HG03342 (cell line): Measurements from ENCODE around the gene DAPK1.

ENCODE experiments used
- ATAC-seq: cut with Tn5 transposase; IDR thresholded peaks from one replicate; pipeline ENCODE4 v1.9.1; 2021; ENCODE audit warnings: mild to moderate bottlenecking, moderate library complexity; ENCODE audit not compliant: unreplicated experiment

DAPK1 gene

DNA sequence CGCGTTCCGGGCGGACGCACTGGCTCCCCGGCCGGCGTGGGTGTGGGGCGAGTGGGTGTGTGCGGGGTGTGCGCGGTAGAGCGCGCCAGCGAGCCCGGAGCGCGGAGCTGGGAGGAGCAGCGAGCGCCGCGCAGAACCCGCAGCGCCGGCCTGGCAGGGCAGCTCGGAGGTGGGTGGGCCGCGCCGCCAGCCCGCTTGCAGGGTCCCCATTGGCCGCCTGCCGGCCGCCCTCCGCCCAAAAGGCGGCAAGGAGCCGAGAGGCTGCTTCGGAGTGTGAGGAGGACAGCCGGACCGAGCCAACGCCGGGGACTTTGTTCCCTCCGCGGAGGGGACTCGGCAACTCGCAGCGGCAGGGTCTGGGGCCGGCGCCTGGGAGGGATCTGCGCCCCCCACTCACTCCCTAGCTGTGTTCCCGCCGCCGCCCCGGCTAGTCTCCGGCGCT, at the start of gene DAPK1:
DAPK1 (plus strand) TSS at position 264 of the 442 bp plus-strand sequence. CDS start 1,211 bp downstream, outside the sequence.
- peak; percentile 42 for ATAC-seq

DNA sequence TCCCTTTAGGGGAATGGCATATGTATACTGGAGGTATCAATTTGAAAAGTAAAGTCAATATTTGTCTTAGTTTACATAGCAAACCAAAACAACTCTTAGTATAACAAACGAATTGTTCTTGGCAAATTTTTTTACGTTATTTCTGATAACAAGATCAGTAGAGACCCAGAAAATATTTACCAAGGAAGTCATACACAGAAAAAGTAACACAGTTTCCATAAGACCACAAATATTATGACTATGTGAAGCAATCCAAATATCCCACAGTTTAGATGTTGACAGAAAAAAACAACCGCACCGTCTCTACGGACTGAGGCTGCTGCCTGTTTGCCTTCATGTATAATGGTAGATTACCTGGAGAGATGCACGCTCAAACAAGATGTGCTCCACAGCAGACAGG, 46.5 kb upstream of the DAPK1 start:
- no peak for ATAC-seq

DNA sequence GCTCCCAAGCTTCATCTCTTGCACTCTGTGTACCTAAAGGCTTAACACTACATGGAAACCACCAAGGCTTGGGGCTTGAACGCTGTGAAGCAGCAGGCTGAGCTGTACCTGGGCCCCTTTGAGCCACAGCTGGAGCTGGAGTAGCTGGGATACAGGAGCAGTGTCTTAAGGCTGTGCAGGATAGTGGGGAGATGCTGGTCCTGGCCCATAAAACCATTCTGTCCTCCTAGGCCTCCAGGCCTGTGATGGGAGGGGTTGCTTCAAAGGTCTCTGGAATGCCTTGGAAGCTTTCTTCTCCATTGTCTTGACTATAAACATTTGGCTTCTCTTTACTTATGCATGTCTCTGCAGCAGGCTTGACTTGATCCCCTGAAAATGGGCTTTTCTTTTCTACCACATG, 42.3 kb upstream of the DAPK1 start:
- no peak for ATAC-seq

DNA sequence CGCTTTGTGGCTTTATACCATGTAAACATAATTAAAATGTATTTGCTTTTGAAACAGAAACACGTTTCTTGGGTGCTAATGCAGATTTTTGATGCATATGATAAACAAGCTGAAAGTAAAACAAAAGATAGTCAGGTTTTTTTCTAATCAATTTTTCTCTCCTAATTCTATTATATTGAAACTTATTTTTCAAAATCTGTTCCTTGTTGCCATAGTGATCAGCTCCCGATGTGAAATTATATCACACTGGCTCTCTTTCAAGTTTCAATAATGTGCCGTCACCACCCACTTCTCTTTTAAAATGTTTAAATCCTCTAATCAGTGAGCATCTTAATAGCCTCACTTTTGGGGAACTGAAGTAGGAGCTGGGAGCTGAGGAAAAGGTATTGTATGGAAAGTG, 36.4 kb upstream of the DAPK1 start:
- ATAC-seq = no peak

DNA sequence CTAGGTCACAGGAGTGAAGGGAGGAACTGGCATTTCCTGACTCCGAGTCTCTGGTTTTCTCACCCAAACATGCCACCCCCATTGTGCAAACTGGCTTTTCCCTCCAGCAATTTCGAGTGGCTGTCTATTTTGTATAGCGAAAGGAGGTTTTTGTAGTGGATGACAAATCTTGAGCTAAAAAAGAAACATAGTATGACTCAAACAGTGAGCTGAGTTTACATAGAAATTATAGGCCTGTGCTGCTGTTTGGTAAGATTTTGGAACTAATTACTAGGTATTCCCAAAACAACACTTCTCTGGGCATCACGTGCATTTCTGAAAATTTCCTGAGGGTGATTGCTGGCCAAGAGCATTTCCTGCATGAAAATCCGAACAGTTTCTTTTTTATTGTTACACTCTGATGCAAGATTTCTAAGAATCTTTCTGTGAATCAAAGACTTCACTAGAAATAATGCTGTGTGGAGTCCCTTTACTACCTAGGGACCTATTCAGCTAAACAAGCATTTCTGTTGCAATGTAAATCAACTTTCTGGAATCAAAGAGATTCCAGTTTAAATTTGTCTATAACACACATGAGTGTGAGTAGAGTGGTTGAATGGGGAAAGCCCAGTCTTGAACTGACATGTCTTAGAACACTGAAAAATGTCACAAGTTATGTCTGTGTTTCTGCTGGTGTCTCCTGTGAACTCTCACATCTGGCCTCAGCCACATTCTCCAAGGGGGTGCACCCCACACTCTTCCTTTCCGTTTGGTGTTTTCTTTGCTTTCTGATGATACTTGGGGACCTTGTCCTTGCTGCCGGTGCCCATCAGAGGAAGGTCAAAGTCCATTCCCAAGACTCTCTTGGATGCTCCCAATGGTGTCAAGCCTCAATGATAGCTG, 33.3 kb upstream of the DAPK1 start:
- peak; percentile 60 for ATAC-seq

DNA sequence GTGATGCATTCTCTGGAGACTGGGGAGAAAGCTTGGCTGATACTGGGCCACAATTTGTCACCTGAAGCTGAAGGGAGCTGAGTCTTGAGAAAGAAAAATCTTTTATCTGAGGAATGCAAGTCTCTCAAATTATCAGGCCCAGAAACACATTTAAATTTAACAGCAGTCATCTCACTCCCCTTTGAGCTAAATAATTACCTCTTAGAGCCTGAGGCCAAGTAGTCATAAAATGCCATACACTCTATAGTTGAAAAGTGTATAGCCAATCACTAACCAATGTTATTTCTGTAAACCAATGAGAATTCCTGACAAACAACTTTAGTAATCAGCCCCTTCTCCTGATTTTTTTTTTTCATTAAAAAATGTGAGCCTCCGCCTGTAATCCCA, 32.7 kb upstream of the DAPK1 start:
- no peak for ATAC-seq

DNA sequence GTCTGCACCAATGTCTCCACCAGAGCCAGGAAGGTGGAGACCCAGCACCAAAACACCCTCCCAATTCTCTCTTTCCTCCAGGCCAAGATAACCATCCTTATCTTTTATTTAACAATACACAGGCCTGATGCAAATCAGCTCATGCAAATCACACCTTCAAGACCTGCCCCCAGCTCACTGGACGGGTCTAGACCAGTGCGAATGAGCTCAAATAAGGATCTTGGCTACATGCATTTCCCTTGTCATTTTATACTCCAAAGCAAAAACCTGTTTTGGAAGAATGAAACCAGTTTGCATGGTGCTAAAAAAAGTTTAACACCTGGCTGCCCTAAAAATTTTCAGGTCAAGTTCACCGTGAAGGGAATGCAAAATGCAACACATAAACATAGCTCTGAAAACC, 31.9 kb upstream of the DAPK1 start:
- no peak for ATAC-seq

DNA sequence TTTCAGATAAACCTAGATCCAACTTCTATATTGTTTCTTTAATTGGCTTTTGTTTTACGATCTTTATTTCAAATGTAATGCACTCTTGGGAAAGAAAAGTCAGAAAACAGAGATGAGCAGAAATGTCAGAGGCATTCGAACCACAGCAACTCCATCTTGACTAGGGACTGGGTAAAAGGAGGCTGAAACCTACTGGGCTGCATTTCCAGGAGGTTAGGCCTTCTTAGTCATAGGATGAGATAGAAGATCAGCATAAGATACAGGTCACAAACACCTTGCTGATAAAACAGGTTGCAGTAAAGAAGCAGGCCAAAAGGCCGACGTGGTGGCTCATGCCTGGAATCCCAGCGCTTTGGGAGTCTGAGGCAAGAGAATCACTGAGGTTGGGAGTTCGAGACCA, 30.5 kb upstream of the DAPK1 start:
- no peak for ATAC-seq

DNA sequence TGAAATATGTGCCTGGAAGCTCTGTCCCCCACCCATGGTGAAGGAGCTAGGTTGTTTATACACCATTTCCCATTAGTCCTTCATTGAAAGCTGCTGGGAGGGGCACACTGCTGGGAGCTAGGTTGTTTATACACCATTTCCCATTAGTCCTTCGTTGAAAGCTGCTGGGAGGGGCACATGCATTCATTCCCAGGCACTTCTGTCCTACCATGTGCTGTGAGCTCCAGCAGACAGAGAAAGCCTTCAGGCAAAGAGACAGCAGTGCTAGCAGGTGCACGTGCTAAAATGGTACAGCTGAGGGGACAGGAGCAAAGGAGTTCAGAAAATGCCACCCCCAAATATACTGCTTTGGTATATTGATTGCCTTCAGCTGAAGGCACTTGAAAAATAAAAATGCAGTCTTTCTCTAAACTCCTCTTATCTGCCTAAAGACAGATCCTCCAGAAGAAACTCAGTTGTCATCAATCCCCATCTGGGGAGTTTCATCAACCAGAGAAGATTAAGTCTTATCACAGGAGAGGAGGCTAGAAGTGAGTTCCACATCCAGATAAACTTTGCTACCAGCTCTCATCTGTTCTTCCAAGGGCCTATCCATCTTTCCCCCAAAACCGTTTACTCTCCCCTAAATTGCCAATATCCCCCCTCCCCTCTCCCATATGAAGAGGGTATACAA, 27.7 kb upstream of the DAPK1 start:
- ATAC-seq = no peak

DNA sequence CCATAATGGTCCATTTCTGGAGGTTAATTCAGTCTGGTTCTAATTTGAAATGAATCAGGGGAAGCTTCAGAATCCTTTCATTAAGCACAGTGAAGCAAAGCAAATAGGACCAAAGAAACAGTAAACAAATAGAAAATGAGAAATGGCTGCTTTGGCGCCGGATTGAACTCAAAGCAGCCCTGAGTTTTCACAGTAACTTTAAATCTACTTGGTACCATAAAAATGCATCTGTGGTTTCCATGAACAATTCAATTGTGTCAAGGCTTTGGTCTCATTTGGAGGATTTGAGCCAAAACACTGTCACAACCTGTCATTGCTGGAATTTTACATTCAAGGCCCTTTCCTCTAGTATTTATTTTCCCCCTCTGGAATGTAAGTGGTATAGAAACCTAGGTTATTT, 25.9 kb upstream of the DAPK1 start:
- no peak for ATAC-seq

DNA sequence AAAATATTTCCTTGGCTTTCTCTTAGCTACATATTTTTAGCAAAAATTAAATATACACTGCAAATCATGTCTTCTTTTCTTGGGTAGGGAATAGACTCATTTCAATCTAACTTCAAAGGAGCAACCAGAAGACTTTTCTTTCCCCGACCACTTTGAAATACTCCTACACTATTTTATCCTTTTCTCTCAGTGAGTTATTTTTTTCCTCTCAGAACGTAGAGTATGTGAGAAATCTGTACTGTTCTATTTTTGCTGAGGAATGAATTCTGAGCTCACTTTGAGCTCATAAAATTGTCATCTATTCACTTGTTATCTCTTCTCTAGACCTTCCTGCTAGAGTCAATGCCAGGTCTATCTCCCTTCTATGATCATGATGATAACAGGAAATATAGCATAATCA, 22.2 kb upstream of the DAPK1 start:
- ATAC-seq = no peak

DNA sequence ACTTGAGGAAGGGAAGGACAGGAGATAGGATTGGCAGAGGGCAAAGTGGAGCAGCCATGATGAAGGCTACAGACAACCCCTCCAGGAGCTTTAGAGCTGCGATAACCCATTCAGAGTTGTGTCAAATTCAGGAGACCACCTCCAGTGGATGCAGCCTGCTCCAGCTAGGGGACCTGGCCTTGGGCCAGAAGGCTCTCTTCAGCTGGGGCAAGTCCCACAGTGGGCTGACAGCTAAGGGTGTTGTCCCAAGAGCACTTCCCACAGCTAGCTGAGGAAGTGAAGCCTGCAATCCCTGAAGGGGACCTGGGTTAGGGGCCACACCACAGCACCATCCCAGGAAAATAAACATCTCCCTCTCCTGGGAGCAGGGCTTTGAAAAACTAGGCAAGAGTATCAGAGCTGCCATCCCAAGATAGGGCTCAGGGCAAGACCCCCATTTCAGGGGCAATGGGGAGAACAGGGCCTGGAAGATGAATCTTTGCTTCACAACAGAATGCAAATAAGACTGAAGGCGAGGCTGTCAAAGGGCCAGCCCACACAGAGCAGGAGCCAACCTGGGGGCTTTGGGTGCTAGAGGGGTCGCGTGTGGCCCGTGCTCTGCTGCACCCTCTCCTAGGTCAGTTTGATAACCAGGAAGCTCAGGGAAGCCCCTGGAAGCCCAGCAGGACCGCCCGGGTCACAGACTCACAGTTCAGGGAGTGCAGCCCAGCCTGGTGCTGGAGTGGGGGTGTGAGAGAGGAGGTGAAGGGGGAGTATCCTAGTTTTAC, 19.3 kb upstream of the DAPK1 start:
- ATAC-seq = no peak

DNA sequence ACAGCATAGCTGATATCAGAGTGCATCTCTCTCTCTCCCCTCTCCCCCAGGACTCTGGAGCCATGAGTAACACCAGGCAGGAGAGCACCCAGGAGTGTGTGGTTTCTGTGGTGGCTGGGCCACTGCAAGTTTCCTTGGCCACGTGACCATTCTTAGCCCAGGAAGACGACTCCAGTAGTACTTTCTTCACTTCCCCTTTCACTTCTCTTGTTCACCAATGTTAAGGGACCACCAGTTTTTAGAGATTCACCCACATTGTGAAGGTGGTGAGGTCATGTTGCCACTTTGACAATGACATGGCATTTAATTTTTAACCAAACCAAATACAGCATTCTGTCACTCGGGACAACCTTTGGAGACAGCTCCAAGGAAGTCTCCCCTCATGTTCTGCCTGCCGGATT, 17.9 kb upstream of the DAPK1 start:
- peak; percentile 90 for ATAC-seq

DNA sequence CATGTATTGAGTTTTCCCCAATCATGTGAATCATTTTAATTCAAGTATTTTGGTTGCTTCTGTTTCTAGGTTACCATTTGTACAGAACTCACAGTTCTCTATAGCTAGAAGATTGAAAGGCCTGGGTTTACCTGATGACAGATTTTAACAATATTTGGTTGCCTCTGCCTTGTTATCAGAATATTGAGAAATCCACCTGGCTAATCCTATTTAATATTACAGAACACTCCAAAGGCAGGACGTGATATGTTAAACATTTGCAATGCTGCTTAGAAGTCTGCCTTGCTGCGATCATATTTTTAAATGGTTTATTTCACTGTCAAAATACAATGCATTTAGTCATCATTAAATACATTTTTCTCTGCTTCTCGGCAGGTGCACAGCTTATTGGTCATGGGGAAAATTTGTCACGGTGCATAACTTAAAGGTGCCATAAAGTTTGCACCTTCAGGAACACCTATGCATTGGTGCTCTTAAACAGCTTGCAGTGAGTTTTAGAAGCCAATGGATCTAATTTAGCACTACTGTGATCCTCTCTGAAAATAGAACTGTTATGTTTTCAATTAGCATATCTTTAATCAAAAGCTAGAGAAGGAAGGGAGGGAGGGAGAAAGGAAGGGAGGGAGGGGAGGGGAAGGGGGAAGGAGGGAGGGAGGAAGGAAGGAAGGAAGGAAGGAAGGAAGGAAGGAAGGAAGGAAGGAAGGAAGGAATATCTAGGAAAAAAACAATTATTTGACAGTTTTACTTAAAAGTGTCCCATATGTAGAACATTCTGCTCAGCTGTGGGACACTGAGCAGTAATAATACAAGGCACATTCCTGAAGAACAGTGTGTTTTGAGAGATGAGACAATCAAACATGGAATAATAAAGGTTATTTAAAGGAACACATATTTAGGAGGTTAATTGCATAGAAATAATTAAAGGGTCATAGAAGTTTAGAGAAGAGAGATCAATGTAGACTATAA, 15.5 kb upstream of the DAPK1 start:
- ATAC-seq = no peak

DNA sequence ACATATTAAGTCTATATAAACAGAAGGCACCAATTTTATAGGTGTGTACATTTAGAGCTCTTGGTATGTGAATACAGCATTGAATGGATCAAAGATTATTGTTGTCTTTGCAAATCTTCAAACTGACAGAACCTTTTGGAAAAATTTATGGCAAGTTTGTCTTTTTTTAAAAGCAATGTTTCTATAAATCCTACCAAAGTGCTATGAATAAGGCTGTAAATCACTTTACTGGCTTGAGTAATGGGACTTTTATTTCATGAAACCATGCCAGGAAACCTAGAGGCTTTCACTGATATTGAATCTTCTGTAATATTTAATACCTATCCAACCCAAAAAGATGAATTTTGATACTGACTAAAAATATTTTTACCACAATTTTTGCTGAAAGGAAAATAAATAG, 7.4 kb upstream of the DAPK1 start:
- no peak for ATAC-seq

DNA sequence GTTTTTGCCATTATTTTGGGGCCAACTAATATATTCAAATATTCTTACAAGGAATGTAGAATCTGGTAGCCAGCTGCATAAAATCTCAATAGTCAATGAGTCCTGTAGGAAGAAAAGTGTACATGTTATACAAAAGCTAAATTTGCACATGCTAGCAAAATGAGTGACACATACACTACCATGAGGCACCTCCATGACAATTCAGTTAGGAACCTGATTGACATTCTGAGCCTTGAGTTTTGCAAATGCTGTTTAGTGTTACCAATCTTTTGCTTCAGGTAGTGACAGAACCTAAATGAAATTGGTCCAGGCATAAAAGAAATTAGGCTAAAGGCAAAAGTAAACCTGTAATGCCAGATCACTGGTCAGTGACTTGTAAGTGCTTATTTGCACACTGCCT, 6.8 kb upstream of the DAPK1 start:
- ATAC-seq = no peak

DNA sequence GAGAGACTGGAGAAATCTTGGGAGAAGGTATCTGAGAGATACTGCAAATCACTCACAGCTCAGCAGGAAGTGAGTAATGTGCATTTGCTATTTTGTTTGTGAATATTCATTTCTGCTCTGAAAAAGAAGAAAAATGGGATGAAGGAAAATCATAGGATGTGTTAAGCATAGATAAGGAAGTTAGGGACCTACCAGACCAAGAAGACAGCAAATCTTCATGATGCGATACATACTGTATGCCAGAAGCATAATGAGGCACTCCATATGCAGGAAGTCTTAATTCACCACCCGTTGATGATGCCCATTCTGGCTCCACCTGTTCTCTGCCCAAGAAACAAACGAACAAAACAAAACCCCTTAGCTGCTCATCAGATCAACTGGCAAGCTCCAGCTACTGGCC, 6.1 kb upstream of the DAPK1 start:
- ATAC-seq = no peak

DNA sequence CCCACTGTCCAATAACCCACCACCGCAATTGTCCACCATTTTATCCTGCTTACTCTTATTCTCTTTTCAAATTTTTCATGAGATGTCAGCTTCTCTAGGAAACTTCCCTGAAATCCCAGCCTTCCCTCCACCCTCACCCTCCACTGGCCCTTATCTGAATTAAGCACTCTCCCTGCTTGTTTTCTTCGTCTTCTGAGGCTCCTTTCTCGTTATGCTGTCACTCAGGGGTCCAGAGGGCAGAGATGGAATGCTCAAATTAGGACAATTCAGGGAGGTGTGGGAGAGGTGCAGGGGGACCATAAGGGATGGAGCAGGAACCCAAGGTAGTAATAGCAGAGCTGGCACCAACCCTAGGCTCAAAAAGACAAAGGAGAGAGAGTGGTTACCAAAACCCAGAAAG, 5.0 kb upstream of the DAPK1 start:
- no peak for ATAC-seq

DNA sequence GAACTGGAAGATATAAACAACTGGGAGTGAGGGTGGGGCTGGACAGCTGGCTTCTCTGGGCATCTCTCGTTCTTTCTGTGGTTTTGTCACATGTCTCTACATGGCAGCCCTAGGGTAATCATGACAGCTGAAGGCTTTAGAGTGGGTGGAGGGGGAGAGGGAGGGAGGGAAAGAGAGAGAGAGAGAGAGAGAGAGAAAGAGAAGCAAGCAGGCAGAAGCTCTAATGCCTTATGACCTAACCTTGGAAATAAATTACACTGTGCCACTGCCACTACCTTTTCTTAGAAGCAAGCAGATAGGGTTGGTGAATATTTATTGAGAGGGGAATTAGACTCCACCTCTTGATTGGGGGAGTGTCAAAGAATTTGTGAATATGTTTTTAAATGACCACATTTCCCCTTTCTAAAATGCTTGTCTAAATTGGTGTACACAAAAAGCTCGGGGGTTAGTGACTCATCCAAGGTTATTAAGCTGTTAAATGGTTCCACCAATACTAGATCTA, 2.6 kb upstream of the DAPK1 start:
- ATAC-seq = no peak

DNA sequence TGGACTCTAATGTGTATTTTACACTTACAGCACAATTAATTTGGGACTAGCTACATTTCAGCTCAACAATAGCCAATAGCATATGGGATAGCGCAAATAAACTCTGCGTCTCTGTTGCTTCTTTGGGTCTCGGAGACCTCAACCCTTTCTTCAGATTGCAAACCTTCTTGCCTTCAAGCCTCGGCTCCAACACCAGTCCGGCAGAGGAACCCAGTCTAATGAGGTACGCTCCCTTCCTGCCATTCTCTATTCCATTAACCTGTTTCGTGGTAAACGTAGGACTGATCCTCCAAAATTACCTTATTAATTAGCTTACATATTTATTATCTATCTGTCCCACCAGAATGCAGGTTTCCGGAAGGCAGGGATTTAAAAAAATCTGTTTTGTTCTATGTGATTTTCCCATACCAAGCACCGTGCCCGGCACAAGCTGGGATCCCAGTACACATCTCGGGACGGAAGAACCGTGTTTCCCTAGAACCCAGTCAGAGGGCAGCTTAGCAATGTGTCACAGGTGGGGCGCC, 525 bp upstream of the DAPK1 start:
- no peak for ATAC-seq
